Mesothelial cell of epicardium (in vitro differentiated cells): ENCODE data around the gene CD58. TPM values are rescaled to one million over a fixed set of nuclear protein-coding genes. Genes with fewer than 3 reads are reported as not detected.
A peak's percentile ranks its signal among the peaks of the same experiment; 100 is the strongest.
"Not testable (repeated sequence)": the region's sequence is repeated elsewhere in the genome, so short reads cannot be mapped to it uniquely, and the experiment has no call there.

ENCODE experiments used
- DNase-seq, 2 experiments: peaks; one replicate each; pipeline ENCODE4 v3.0.0; 2021; ENCODE audit warnings: low spot score in 2 of 2; ENCODE audit not compliant: unreplicated experiment in 2 of 2
- H3K27ac Mint-ChIP-seq: 2 replicates; pipeline ENCODE4 v1.8.0; 2021; ENCODE audit warnings: mixed read lengths
- H3K27me3 Mint-ChIP-seq: 2 replicates; pipeline ENCODE4 v1.8.0; 2021; ENCODE audit warnings: low read depth, mixed read lengths
- H3K36me3 Mint-ChIP-seq: 2 replicates; pipeline ENCODE4 v1.8.0; 2021; ENCODE audit warnings: mixed read lengths
- H3K4me1 Mint-ChIP-seq: 2 replicates; pipeline ENCODE4 v1.8.0; 2021; ENCODE audit warnings: mixed read lengths
- H3K4me3 Mint-ChIP-seq: 2 replicates; pipeline ENCODE4 v1.8.0; 2021; ENCODE audit warnings: mild to moderate bottlenecking, moderate library complexity, mixed read lengths
- H3K9me3 Mint-ChIP-seq: 2 replicates; pipeline ENCODE4 v1.8.0; 2021; ENCODE audit warnings: mixed read lengths
- CTCF ChIP-seq: fragments of 200-600 bp; sonication (generic); IDR thresholded peaks from one replicate; pipeline ENCODE4 v1.5.0; 2021; ENCODE audit warnings: antibody characterized with exemption; ENCODE audit not compliant: unreplicated experiment
- total RNA-seq: library from RNA; stranded (reverse); gene quantifications from 3 replicates; pipeline ENCODE4 v1.2.1, GENCODE V29; 2021

CD58 gene
- total RNA-seq, 1 donor from 2014 or later: 6.6 TPM

- H3K27me3 Mint-ChIP-seq: no peaks in the 10 kb centered on the region
- no peaks in the 10 kb centered on the region for H3K36me3 Mint-ChIP-seq
- H3K27ac Mint-ChIP-seq: no peak overlapping the region
- H3K4me1 Mint-ChIP-seq: no peaks in the 10 kb centered on the region
- H3K9me3 Mint-ChIP-seq: no peaks in the 10 kb centered on the region
- DNase-seq: no peak
- no peak for TF ChIP-seq CTCF
- no peak overlapping the region for H3K4me3 Mint-ChIP-seq
Measured at GRCh38 chr1:116605315-116605714, 34.5 kb upstream of the CD58 start.

- not testable (repeated sequence) for H3K27me3 Mint-ChIP-seq, H3K4me1 Mint-ChIP-seq, H3K36me3 Mint-ChIP-seq, H3K27ac Mint-ChIP-seq, H3K4me3 Mint-ChIP-seq, H3K9me3 Mint-ChIP-seq, DNase-seq
Measured at GRCh38 chr1:116604408-116604807, 33.6 kb upstream of the CD58 start.

GRCh38 chr1:116603646-116604045 lies 32.8 kb upstream of the CD58 start:
- H3K27ac Mint-ChIP-seq, H3K27me3 Mint-ChIP-seq, H3K4me3 Mint-ChIP-seq, H3K36me3 Mint-ChIP-seq, DNase-seq, H3K9me3 Mint-ChIP-seq, H3K4me1 Mint-ChIP-seq: not testable (repeated sequence)

GRCh38 chr1:116599369-116599768 lies 28.5 kb upstream of the CD58 start:
- not testable (repeated sequence) for DNase-seq, H3K27ac Mint-ChIP-seq, H3K9me3 Mint-ChIP-seq, H3K4me1 Mint-ChIP-seq, H3K36me3 Mint-ChIP-seq, H3K27me3 Mint-ChIP-seq, H3K4me3 Mint-ChIP-seq

GRCh38 chr1:116598420-116599036 lies 27.7 kb upstream of the CD58 start:
- H3K4me1 Mint-ChIP-seq, H3K4me3 Mint-ChIP-seq, H3K27ac Mint-ChIP-seq, H3K27me3 Mint-ChIP-seq, H3K9me3 Mint-ChIP-seq, H3K36me3 Mint-ChIP-seq, DNase-seq: not testable (repeated sequence)

GRCh38 chr1:116597388-116597787 lies 26.6 kb upstream of the CD58 start:
- H3K4me3 Mint-ChIP-seq, H3K27ac Mint-ChIP-seq, H3K36me3 Mint-ChIP-seq, H3K27me3 Mint-ChIP-seq, H3K9me3 Mint-ChIP-seq, DNase-seq, H3K4me1 Mint-ChIP-seq: not testable (repeated sequence)

- not testable (repeated sequence) for H3K36me3 Mint-ChIP-seq, H3K27ac Mint-ChIP-seq, H3K4me3 Mint-ChIP-seq, DNase-seq, H3K27me3 Mint-ChIP-seq, H3K9me3 Mint-ChIP-seq, H3K4me1 Mint-ChIP-seq
Measured at GRCh38 chr1:116596742-116597307, 26.0 kb upstream of the CD58 start.

- H3K27me3 Mint-ChIP-seq, H3K27ac Mint-ChIP-seq, H3K4me3 Mint-ChIP-seq, H3K9me3 Mint-ChIP-seq, H3K36me3 Mint-ChIP-seq, DNase-seq: not testable (repeated sequence)
- TF ChIP-seq CTCF: peak; percentile 32
- peaks cover 11% of the 10 kb centered on the region for H3K4me1 Mint-ChIP-seq
Measured at GRCh38 chr1:116595946-116596741, 25.3 kb upstream of the CD58 start.

GRCh38 chr1:116595065-116595840 lies 24.4 kb upstream of the CD58 start:
- DNase-seq, H3K9me3 Mint-ChIP-seq, H3K27ac Mint-ChIP-seq, H3K4me3 Mint-ChIP-seq, H3K27me3 Mint-ChIP-seq, H3K36me3 Mint-ChIP-seq: not testable (repeated sequence)
- peaks cover 11% of the 10 kb centered on the region for H3K4me1 Mint-ChIP-seq

GRCh38 chr1:116593977-116594376 lies 23.2 kb upstream of the CD58 start:
- not testable (repeated sequence) for H3K36me3 Mint-ChIP-seq, DNase-seq, H3K4me3 Mint-ChIP-seq, H3K27me3 Mint-ChIP-seq, H3K27ac Mint-ChIP-seq, H3K9me3 Mint-ChIP-seq
- H3K4me1 Mint-ChIP-seq: peaks cover 23% of the 10 kb centered on the region

GRCh38 chr1:116593401-116593800 lies 22.6 kb upstream of the CD58 start:
- DNase-seq, H3K4me3 Mint-ChIP-seq, H3K36me3 Mint-ChIP-seq, H3K27me3 Mint-ChIP-seq, H3K9me3 Mint-ChIP-seq: not testable (repeated sequence)
- Mint-ChIP-seq H3K4me1 (peaks cover 23% of the 10 kb centered on the region), H3K27ac (peak overlapping the region; percentile 28)
